Measurements from ENCODE around the gene PRKG1.
"Not testable (repeated sequence)": the region's sequence is repeated elsewhere in the genome, so short reads cannot be mapped to it uniquely, and the experiment has no call there.

PRKG1 gene

DNA sequence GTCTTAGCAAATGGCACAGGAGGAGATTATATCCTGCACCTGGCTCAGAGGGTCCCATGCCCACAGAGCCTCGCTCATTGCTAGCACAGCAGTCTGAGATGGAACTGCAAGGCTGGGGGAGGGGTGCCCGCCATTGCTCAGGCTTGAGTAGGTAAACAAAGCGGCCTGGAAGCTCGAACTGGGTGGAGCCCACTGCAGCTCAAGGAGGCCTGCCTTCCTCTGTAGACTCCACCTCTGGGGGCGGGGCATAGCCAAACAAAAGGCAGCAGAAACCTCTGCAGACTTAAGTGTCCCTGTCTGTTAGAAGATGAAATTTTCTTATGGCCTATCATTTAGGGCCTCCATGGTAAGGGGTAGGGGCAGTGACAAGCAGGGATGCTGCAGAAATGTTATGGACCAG is 207.1 kb downstream of the PRKG1 start:
- DNase-seq: not testable (repeated sequence)

DNA sequence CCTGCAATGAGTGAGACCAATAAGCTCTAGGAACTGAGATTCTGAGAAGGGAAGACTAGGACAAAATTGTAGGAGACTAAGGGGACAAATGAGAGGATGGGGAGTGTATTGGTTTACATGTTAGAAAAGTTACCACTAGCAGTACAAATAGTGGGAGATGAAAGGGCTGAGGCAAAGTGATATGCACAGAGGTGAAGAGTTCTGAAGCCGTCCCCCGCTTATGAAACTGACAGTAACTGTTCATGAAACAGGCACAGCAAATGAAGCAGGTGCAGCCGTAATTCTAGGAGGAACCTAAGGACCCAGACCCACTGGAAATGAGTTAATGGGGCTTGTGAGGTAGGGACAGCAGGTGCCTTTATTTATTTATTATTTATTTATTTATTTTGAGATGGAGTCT is 211.3 kb downstream of the PRKG1 start:
- DNase-seq: no peak

- DNase-seq: no peak
Observed at GRCh38 chr10:51288511-51288910, 214.2 kb downstream of the PRKG1 start.

DNA sequence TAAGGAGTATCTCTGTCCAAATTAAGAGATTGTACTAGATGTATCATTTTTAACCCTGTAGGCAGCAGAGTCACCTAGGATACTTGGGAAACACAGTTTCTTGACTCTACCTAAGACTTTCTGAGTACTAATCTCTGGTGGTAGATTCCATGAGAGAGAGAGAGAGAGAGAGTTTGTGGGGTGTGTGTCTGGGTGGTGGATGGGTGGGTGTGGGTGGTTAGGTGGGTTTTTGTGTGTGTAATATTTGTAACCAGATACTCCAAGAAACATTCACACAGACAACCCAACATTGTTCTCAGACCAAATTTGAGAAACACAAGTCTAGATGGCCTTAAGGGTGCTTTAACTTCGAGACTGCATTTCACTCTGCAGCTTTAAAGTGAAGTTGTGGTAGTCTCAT is 215.2 kb downstream of the PRKG1 start:
- no peak for DNase-seq

DNA sequence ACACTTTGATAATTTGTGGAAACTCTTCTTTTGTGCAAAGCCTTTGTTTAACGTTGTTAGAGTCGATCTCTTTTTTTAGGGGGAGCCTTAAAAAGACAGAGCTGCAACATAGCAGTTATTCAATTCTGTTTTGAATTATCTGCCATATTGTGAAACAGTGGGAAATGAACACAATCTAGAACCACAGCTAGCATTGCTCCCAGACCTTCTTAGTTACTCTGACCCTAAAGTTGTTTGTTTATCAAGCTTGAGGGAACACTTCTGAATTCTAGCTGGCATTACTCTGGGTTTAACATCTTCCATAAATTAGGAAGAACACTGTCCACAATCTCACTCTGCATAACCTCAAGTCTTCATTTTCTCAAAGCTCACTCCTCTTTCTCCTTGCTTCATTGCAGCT is 217.7 kb downstream of the PRKG1 start:
- no peak for DNase-seq

GRCh38 chr10:51297438-51297837 is 223.2 kb downstream of the PRKG1 start:
- no peak for DNase-seq

GRCh38 chr10:51300617-51301304 is 226.5 kb downstream of the PRKG1 start:
- DNase-seq: no peak

- no peak for DNase-seq
Observed at GRCh38 chr10:51301644-51302043, 227.4 kb downstream of the PRKG1 start.

- no peak for DNase-seq
Observed at GRCh38 chr10:51302316-51302715, 228.0 kb downstream of the PRKG1 start.

DNA sequence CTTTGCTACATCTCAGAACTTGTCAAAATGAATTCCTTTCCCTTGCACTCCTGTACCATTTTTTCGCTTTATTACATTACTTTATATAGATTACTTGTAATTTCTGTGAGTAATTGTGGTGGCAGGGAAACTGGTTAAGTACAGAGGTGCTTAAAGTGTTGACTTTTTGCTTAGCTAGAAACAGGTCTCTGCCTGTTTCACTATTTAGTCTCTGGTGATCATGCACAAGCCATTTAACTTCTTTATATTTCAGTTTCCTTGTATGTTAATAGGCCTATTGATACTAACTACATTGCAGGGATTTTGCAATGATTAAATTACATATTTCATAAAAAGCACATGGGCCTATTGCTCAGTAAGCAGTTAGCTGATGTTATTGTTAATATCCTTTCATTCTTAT is 233.8 kb downstream of the PRKG1 start:
- no peak for DNase-seq

- no peak for DNase-seq
Observed at GRCh38 chr10:51311228-51311627, 236.9 kb downstream of the PRKG1 start.

GRCh38 chr10:51312817-51313216 is 238.5 kb downstream of the PRKG1 start:
- DNase-seq: no peak

DNA sequence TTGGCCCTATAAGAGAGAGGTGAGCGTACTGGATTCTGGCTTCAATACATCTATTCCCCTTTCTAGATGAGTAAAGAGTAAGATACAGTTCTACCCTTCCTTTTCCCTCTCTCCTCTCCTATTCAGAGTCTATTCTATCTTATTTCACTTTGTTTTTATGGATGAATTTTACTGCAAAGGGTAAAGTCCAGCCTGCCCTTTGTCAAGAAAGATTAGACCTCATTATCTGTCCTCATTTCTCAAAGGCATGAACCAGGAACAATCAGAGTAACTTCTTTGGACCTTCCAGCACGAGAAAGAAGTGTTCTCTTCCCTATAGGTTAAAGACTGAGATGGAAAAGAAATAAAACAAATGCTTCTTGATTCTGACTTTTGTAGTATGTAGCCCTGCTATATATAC is 239.0 kb downstream of the PRKG1 start:
- no peak for DNase-seq

- DNase-seq: no peak
Observed at GRCh38 chr10:51313773-51314478, 239.6 kb downstream of the PRKG1 start.

DNA sequence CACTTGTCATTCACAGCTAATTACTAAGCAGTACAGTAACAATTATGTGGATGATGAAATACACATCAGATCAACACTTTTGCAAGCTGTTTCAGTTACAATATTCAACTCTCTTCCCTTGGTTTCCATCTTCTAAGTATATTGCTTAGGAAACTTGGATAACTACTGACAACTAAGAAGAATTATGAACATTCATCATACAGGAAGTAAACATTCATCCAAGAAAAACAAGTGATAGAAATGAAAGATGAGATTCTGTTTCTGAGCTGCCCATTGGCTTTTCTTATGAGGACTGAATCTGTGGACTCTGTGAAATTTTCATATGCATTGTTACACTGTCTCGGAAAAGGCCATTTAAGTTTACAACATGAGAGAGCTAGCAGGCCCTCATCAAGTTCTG is 240.2 kb downstream of the PRKG1 start:
- DNase-seq: no peak

DNA sequence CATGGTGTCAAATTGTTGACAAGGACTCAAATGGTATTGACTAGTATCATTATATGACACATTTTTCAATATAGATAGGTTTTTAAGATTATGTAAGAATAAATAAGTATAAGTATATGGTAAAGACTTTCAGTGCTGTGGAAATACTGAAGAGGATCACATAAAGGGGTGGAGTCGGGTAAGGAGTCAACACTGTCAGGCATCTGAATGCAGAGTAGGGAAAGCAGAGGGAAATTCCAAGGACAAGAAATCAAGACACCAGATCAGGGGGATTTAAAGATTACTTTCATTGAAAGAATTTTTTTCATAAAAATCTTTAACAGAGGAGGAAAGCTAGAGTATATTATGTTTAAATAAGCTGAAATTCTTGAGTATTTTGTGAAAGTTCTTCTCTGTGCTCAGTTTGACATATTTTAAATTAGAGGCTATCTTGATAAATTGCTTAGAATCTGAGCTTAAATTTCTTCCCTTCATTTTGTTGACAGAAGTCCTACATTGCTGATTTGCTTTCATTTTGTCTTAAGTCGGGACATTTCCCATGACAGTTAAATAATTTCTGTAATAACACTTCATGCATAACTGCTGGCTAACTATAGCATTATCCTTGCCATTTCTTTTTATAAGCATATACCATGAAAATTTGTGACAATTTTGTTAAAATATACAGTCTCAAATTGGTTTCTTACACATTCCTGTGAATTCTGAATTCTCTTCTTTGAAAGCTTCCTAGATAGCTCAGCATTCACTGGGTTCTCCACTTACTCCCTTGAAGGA is 244.3 kb downstream of the PRKG1 start:
- DNase-seq: no peak

DNA sequence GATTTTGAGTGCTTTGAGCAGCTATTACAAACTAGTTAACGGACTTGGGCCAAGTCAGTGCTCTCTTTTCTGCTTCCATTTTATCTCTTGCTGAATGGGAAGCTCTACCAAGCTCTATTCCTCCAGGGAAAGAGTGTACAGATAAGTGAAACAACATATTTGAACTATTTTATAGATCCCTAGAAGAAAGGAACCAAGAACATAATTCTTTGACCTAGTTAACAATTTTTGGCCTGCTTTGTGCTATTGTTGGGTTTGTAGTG is 244.8 kb downstream of the PRKG1 start:
- no peak for DNase-seq

GRCh38 chr10:51321300-51321699 is 247.0 kb downstream of the PRKG1 start:
- no peak for DNase-seq

GRCh38 chr10:51321980-51322379 is 247.7 kb downstream of the PRKG1 start:
- no peak for DNase-seq

GRCh38 chr10:51325649-51326048 is 251.4 kb downstream of the PRKG1 start:
- no peak for DNase-seq

- no peak for DNase-seq
Observed at GRCh38 chr10:51326174-51326573, 251.9 kb downstream of the PRKG1 start.

- no peak for DNase-seq
Observed at GRCh38 chr10:51327432-51327831, 253.1 kb downstream of the PRKG1 start.

DNA sequence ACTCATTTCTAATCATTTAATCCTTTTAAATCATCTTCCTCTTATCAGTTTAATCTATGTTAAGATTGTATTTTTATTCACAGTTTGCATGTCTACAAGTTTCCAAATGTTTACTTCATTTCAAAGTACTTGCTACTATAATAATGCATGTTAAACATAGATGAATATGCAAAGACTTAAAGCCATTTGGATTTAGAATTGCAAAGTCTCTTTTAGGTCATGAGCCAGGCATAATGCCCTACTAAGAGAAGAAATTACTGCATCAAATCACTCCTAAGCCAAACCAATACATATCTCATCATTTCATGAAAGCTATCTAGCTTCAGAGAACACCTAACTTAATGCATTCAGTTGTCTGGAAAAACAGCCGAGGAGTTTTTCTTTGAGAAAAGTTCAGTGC is 266.1 kb downstream of the PRKG1 start:
- no peak for DNase-seq

GRCh38 chr10:51340845-51341610 is 266.7 kb downstream of the PRKG1 start:
- DNase-seq: no peak

Data from NCI-H446 (cell line).